K562 (cell line): ENCODE results near the gene SLC7A5. TPM values are rescaled to one million over a fixed set of nuclear protein-coding genes. Genes with fewer than 3 reads are reported as not detected.
"Not testable (repeated sequence)": the region's sequence is repeated elsewhere in the genome, so short reads cannot be mapped to it uniquely, and the experiment has no call there.

Source experiments
- EP400 ChIP-seq: fragments of 450-650 bp; IDR thresholded peaks from 2 replicates; pipeline ENCODE4 v1.6.1; 2017; ENCODE audit warnings: antibody characterized with exemption, mild to moderate bottlenecking, moderate library complexity
- KDM1A ChIP-seq, 2 experiments: fragments of 450-650 bp; IDR thresholded peaks; 2 replicates each; pipeline ENCODE4 v1.6.1; 2016; ENCODE audit warnings: mild to moderate bottlenecking in 2 of 2
- SAP30 ChIP-seq: fragments of 200-600 bp; sonication (generic); IDR thresholded peaks from 2 replicates; pipeline ENCODE4 v1.6.1; 2012; ENCODE audit warnings: borderline replicate concordance, low read depth, mild to moderate bottlenecking, moderate library complexity, low read length, control low read depth, inconsistent platforms; ENCODE audit not compliant: insufficient read depth, poor library complexity, severe bottlenecking
- polyA plus RNA-seq, 8 experiments: library from polyadenylated mRNA; depleted of rRNA in 4 of 8; stranded (reverse) in 5 of 8; unstranded in 3 of 8; fragments of >200 nt; fragmentation: Nextera tagmentation in 2 of 8; fragmentation: Illumina TruSeq in 1 of 8; extraction: Ambion mirVana in 2 of 8; extraction: Trizol in 1 of 8; gene quantifications; 2 replicates each; pipeline versions ENCODE4 v1.2.1 to v1.2.3, GENCODE V29; 2011 to 2014; ENCODE audit warnings: inconsistent platforms in 1 of 8, missing spikeins in 1 of 8
- total RNA-seq, 7 experiments: library from RNA; depleted of rRNA in 6 of 7; stranded (reverse); fragments of >200 nt in 6 of 7; fragmentation: Illumina TruSeq in 2 of 7; extraction: Trizol in 2 of 7; gene quantifications; 2 replicates each; pipeline versions ENCODE4 v1.2.1 to v1.2.3, GENCODE V29; 2011 to 2021; ENCODE audit warnings: low replicate concordance in 1 of 7
- TF ChIP-seq, protein P1 (sequence below), 2 experiments: fragments of 450-650 bp; conservative IDR thresholded peaks; 2 replicates each; pipeline ENCODE4 v1.6.1; 2017; ENCODE audit warnings: mild to moderate bottlenecking in 2 of 2, moderate library complexity in 2 of 2
- TF ChIP-seq, protein P2 (sequence below): sonication (generic); formaldehyde crosslinking; IDR thresholded peaks from 2 replicates; pipeline ENCODE4 v1.8.0; 2022; ENCODE audit warnings: mild to moderate bottlenecking, missing genetic modification reagents
- TF ChIP-seq, protein P3 (sequence below), 2 experiments: fragments of 450-650 bp in 1 of 2; sonication (generic) in 1 of 2; formaldehyde crosslinking in 1 of 2; IDR thresholded peaks in 1 of 2; conservative IDR thresholded peaks in 1 of 2; 2 replicates each; pipeline versions ENCODE4 v1.6.1 to v1.8.1; 2016 to 2023; ENCODE audit warnings: mild to moderate bottlenecking in 2 of 2, moderate library complexity in 2 of 2, inconsistent platforms in 1 of 2, missing genetic modification reagents in 1 of 2
- TF ChIP-seq, protein P4 (sequence below): sonication (generic); formaldehyde crosslinking; IDR thresholded peaks from 2 replicates; pipeline ENCODE4 v1.9.0; 2022; ENCODE audit warnings: mild to moderate bottlenecking, missing genetic modification reagents

SLC7A5 gene
- total and polyA plus RNA-seq, 9 of the 15 experiments (the other 6 are each of a cell fraction or from before 2014, with no cell fraction given): 1.9 to 220 (median 18.6) TPM

DNA sequence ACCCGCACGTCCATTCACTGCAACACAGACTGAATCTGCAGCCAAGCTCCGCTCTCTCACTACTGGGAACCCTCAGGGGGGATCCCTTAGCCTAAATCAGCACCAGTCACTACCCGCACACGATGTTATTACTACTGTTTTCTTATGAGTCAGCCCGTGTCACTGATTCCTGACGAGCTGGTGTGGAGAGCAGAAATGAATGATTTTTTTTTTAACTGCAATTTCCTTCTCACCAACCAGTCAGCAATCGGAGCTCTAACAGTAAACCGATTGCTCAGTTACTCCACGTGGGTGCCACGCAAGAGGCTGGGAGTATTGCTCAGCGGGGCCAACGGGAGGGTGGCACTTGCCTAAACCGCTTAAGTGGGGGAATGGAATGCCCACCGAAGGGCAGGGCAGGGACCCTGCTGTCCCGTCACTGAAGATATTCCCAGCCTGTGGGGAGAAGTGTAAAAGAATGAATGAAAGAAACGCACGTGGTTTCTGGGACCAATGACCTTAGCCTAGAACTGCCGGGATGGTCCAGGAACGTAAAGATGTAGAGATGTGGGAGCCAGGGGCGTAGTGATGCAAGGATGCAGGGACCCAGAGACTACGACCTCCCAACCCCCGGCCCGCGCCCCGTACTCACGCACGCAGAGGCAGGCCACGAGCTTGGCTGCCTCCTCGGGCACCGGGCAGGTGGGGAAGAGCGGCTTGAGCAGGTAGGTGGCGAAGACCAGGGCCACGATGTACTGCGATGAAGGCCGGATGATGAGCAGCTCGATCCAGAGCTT is 865 bp downstream of the SLC7A5 start (continued):
- TF ChIP-seq, protein P1, sequence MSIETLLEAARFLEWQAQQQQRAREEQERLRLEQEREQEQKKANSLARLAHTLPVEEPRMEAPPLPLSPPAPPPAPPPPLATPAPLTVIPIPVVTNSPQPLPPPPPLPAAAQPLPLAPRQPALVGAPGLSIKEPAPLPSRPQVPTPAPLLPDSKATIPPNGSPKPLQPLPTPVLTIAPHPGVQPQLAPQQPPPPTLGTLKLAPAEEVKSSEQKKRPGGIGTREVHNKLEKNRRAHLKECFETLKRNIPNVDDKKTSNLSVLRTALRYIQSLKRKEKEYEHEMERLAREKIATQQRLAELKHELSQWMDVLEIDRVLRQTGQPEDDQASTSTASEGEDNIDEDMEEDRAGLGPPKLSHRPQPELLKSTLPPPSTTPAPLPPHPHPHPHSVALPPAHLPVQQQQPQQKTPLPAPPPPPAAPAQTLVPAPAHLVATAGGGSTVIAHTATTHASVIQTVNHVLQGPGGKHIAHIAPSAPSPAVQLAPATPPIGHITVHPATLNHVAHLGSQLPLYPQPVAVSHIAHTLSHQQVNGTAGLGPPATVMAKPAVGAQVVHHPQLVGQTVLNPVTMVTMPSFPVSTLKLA (conservative IDR thresholded peaks at IDR 0.05): peak; percentile 89
- TF ChIP-seq SAP30 (peak; percentile 95), EP400 (peak; percentile 54; the same call in 1 of the 2 replicates), KDM1A (IDR thresholded peaks at IDR 0.05) (peak; percentile 13 to 17; a peak in 1 of 4 replicates)
- TF ChIP-seq, protein P2, sequence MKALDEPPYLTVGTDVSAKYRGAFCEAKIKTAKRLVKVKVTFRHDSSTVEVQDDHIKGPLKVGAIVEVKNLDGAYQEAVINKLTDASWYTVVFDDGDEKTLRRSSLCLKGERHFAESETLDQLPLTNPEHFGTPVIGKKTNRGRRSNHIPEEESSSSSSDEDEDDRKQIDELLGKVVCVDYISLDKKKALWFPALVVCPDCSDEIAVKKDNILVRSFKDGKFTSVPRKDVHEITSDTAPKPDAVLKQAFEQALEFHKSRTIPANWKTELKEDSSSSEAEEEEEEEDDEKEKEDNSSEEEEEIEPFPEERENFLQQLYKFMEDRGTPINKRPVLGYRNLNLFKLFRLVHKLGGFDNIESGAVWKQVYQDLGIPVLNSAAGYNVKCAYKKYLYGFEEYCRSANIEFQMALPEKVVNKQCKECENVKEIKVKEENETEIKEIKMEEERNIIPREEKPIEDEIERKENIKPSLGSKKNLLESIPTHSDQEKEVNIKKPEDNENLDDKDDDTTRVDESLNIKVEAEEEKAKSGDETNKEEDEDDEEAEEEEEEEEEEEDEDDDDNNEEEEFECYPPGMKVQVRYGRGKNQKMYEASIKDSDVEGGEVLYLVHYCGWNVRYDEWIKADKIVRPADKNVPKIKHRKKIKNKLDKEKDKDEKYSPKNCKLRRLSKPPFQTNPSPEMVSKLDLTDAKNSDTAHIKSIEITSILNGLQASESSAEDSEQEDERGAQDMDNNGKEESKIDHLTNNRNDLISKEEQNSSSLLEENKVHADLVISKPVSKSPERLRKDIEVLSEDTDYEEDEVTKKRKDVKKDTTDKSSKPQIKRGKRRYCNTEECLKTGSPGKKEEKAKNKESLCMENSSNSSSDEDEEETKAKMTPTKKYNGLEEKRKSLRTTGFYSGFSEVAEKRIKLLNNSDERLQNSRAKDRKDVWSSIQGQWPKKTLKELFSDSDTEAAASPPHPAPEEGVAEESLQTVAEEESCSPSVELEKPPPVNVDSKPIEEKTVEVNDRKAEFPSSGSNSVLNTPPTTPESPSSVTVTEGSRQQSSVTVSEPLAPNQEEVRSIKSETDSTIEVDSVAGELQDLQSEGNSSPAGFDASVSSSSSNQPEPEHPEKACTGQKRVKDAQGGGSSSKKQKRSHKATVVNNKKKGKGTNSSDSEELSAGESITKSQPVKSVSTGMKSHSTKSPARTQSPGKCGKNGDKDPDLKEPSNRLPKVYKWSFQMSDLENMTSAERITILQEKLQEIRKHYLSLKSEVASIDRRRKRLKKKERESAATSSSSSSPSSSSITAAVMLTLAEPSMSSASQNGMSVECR (CRISPR knock-in tag): peak; percentile 86
- TF ChIP-seq, protein P3, sequence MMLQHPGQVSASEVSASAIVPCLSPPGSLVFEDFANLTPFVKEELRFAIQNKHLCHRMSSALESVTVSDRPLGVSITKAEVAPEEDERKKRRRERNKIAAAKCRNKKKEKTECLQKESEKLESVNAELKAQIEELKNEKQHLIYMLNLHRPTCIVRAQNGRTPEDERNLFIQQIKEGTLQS (IDR thresholded peaks at IDR 0.05): peak; percentile 24; the same call in 1 of the 2 replicates
- TF ChIP-seq, protein P3 (CRISPR knock-in tag; conservative IDR thresholded peaks at IDR 0.05): not testable (repeated sequence)
- TF ChIP-seq, protein P4, sequence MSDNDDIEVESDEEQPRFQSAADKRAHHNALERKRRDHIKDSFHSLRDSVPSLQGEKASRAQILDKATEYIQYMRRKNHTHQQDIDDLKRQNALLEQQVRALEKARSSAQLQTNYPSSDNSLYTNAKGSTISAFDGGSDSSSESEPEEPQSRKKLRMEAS: peak; percentile 76
- TF ChIP-seq, all 486 proteins: peak for 19; not testable (repeated sequence) for 467
